Measurements from ENCODE around the gene LARP6.

Gene LARP6

DNA sequence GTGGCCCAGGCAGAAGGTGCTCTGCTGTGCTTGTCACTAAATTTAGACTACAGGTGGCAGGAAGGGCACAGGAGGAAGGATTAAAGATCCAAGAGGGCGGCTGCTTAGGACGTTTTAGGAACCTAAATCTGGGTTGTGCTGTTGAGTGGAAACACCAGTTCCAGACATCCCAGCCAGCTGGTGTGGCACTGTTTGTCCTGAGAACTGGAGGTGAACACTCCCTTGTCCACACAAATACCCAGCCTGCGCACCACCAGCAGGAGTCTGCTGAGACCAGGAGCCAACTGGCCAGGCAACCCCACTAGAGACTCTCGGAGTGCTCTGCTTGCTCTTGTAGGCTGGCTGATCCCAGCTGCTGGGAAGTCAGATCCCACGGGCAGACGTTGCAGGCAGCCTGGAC lies 60.3 kb downstream of the LARP6 start:
- no peak for DNase-seq (ENCODE audit: low read depth)

GRCh38 chr15:70792171-70792573 lies 61.8 kb downstream of the LARP6 start:
- DNase-seq (ENCODE audit: low read depth), result no peak

- DNase-seq (ENCODE audit: low read depth), result no peak
Measured at GRCh38 chr15:70791259-70791658, 62.7 kb downstream of the LARP6 start.

GRCh38 chr15:70789213-70789612 lies 64.7 kb downstream of the LARP6 start:
- no peak for DNase-seq (ENCODE audit: low read depth)

DNA sequence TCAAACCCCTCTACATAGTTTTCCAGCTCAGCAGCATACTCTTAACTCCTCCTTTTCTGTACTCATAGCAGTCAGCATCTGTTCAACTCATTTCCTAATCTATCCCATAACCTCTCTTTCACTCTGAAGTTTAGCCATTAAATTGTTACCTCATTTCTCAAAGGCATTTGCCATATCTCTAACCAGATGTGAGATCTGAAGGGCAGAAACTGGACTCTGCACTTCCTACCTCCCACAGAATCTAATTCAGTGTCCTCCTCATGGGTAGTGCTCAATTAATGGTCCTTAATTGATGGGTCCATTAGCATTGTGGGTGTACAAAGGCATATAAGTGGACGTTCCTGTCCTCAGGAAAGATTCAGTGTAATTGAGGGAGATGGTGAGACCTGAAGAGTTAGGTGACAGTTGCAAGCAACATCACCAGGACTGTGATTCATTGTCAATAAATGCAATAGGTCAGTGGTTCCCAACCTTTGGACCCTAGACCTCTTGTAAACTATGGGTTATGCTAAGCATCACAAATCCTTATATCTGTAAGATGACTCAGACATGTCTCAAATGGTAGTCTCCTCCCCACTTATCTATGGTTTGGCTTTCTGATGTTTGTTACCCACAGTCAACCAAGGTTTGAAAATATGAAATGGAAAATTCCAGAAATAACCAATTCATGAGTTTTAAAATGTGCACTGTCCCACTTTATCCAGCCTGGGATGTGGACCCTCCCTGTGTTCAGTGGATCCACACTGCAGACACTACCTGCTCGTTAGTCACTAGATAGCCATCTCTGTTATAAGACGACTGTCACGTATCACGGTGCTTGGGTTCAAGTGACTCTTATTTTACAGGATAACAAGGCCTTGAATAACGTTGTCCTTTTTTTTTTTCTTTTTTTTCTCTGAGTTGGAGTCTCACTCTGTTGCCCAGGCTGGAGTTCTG lies 65.6 kb downstream of the LARP6 start:
- no peak for DNase-seq (ENCODE audit: low read depth)

DNA sequence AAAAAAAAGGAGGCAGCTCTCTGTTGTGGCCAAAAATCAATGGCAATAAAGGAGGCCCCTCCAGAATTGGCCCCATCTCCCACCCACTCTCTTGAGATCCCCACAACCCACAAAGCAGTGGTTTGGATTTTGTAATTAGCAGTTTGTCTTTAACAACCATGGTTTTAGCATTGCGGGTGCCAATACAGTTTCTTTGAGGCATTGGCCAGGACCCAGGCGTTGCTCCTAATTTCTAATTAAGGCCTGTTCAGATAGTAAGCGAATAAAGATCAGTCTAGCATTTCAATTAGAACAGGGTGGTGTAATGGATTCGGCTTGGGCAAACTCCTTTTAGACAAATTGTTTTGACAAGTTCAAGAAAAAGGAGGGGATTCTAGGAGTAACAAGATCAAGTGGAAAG lies 67.0 kb downstream of the LARP6 start:
- DNase-seq (ENCODE audit: low read depth), result no peak

DNA sequence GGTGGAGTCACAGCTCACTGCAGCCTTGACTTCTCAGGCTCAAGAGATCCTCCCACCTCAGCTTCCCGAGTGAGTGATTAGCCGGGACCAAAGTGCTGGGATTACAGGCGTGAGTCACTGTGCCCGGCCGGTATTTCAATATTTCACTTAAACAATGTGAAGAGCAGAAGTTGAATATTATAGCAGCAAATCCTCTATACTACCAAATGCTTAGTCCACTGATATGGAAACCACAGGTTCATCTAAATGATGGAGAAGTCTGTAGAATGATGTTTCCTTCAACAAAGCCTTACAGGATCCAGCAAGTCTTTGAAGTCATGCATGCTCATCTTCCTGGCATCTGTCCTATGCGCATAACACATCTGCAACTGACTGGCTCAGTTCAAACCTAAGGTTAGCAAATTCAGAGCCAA lies 70.3 kb downstream of the LARP6 start:
- no peak for DNase-seq (ENCODE audit: low read depth)

GRCh38 chr15:70783041-70783440 lies 70.9 kb downstream of the LARP6 start:
- no peak for DNase-seq (ENCODE audit: low read depth)

DNA sequence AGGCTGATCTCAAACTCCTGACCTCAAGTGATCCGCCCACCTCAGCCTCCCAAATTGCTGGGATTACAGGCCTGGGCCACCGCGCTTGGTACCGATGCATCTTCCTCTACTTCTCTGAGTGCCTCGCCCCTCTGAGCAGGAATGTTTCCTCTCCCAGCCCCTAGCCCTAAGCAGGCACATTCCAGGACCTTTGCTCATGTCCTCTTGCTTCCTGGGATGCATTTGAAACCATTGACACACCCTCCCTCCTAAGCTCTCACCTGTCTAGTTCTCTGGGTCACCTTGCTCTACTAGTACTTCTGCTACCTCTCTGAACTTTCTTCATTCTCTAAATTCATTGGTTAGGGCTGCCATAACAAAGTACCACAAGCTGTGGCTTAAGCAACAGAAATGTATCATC lies 72.7 kb downstream of the LARP6 start:
- no peak for DNase-seq (ENCODE audit: low read depth)

Data from activated T-cell treated with anti-CD3 and anti-CD28 coated beads for 1 hour (primary cell).